Erythroblast (primary cell): ENCODE results near the gene KCNIP4.

Experiments
- GATA1 ChIP-seq: IDR thresholded peaks from 2 replicates; pipeline ENCODE4 v1.6.1; 2011; ENCODE audit warnings: low read depth, mild to moderate bottlenecking, control low read depth, low read length, moderate library complexity
- POLR2A ChIP-seq: IDR thresholded peaks from 2 replicates; pipeline ENCODE4 v1.6.1; 2011; ENCODE audit warnings: mild to moderate bottlenecking, low read length

GRCh38 chr4:20696815-20697214, 1251.8 kb downstream of the KCNIP4 start:
- TF ChIP-seq POLR2A, result no peak
- TF ChIP-seq GATA1, result no peak
